Measurements from ENCODE around the gene C16orf89. TPM values are rescaled to one million over a fixed set of nuclear protein-coding genes. Genes with fewer than 3 reads are reported as not detected.

Gene C16orf89
- total RNA-seq, 2 experiments from 2014 or later = not detected

- CTCF ChIA-PET = no interaction called here
- Histone ChIP-seq H3K36me3 (ENCODE audit: insufficient read depth, low read length) (no peaks in the 10 kb centered on the region), H3K4me3 (ENCODE audit: low read length) (no peak overlapping the region), H3K27ac (ENCODE audit: low read depth in 1 of 2, low read length in 2 of 2) (no peak overlapping the region), H3K9me3 (ENCODE audit: control insufficient read depth in 1 of 2, insufficient read depth in 1 of 2, low read length in 2 of 2) (no peaks in the 10 kb centered on the region), H3K27me3 (ENCODE audit: control insufficient read depth in 1 of 2, insufficient read depth in 2 of 2, low read length in 2 of 2) (peaks cover 0 to 6% of the 10 kb centered on the region in 2 experiments), H3K4me1 (ENCODE audit: insufficient read depth, low read length) (no peaks in the 10 kb centered on the region)
- no peaks in the 10 kb centered on the region for H3K9me3 Mint-ChIP-seq
- no peak for DNase-seq
- peaks cover 32% of the 10 kb centered on the region for H3K27me3 Mint-ChIP-seq
- no peak overlapping the region for H3K27ac Mint-ChIP-seq
- no peak for ATAC-seq (ENCODE audit: poor library complexity)
- H3K4me3 Mint-ChIP-seq = no peak overlapping the region
- H3K4me1 Mint-ChIP-seq (ENCODE audit: low read depth) = no peaks in the 10 kb centered on the region
- POLR2A ChIA-PET = no interaction called here
- no peaks in the 10 kb centered on the region for H3K36me3 Mint-ChIP-seq (ENCODE audit: low read depth)
- TF ChIP-seq, protein P1, sequence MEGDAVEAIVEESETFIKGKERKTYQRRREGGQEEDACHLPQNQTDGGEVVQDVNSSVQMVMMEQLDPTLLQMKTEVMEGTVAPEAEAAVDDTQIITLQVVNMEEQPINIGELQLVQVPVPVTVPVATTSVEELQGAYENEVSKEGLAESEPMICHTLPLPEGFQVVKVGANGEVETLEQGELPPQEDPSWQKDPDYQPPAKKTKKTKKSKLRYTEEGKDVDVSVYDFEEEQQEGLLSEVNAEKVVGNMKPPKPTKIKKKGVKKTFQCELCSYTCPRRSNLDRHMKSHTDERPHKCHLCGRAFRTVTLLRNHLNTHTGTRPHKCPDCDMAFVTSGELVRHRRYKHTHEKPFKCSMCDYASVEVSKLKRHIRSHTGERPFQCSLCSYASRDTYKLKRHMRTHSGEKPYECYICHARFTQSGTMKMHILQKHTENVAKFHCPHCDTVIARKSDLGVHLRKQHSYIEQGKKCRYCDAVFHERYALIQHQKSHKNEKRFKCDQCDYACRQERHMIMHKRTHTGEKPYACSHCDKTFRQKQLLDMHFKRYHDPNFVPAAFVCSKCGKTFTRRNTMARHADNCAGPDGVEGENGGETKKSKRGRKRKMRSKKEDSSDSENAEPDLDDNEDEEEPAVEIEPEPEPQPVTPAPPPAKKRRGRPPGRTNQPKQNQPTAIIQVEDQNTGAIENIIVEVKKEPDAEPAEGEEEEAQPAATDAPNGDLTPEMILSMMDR (IDR thresholded peaks at IDR 0.05) = no peak
- intact Hi-C loops (cut with DNase I, micrococcal nuclease) = no loop called here
These were observed 59.8 kb downstream of the C16orf89 start for GRCh38 chr16:5005916-5006315.

GRCh38 chr16:5004311-5004710 lies 61.4 kb downstream of the C16orf89 start:
- DNase-seq (no peak), ATAC-seq (ENCODE audit: poor library complexity) (no peak)
- Histone ChIP-seq H3K36me3 (ENCODE audit: insufficient read depth, low read length) (no peaks in the 10 kb centered on the region), H3K9me3 (ENCODE audit: control insufficient read depth in 1 of 2, insufficient read depth in 1 of 2, low read length in 2 of 2) (no peaks in the 10 kb centered on the region), H3K4me1 (ENCODE audit: insufficient read depth, low read length) (no peaks in the 10 kb centered on the region), H3K4me3 (ENCODE audit: low read length) (no peak overlapping the region), H3K27me3 (ENCODE audit: control insufficient read depth in 1 of 2, insufficient read depth in 2 of 2, low read length in 2 of 2) (peaks cover 0 to 3% of the 10 kb centered on the region in 2 experiments), H3K27ac (ENCODE audit: low read depth in 1 of 2, low read length in 2 of 2) (no peak overlapping the region)
- no peaks in the 10 kb centered on the region for H3K9me3 Mint-ChIP-seq
- ChIA-PET POLR2A (no interaction called here), CTCF (no interaction called here)
- no peaks in the 10 kb centered on the region for H3K4me1 Mint-ChIP-seq (ENCODE audit: low read depth)
- H3K36me3 Mint-ChIP-seq (ENCODE audit: low read depth) = no peaks in the 10 kb centered on the region
- no peak overlapping the region for H3K4me3 Mint-ChIP-seq
- TF ChIP-seq, protein P1 (IDR thresholded peaks at IDR 0.05) = no peak
- H3K27ac Mint-ChIP-seq = no peak overlapping the region
- intact Hi-C loops (cut with DNase I, micrococcal nuclease) = no loop called here
- H3K27me3 Mint-ChIP-seq = peaks cover 21% of the 10 kb centered on the region

- no peak for DNase-seq
These were observed 61.9 kb downstream of the C16orf89 start for GRCh38 chr16:5003828-5004227.

More at GRCh38 chr16:5003828-5004227, 61.9 kb downstream of the C16orf89 start:
- ChIA-PET POLR2A (no interaction called here), CTCF (no interaction called here)
- H3K9me3 ChIP-seq (ENCODE audit: control insufficient read depth in 1 of 2, insufficient read depth in 1 of 2, low read length in 2 of 2) = no peaks in the 10 kb centered on the region
- no peaks in the 10 kb centered on the region for H3K36me3 ChIP-seq (ENCODE audit: insufficient read depth, low read length)
- H3K4me1 Mint-ChIP-seq (ENCODE audit: low read depth) = no peaks in the 10 kb centered on the region
- no peaks in the 10 kb centered on the region for H3K36me3 Mint-ChIP-seq (ENCODE audit: low read depth)
- H3K9me3 Mint-ChIP-seq = no peaks in the 10 kb centered on the region
- H3K27ac ChIP-seq (ENCODE audit: low read depth in 1 of 2, low read length in 2 of 2) = no peak overlapping the region
- H3K4me3 Mint-ChIP-seq = no peak overlapping the region
- no peak overlapping the region for H3K27ac Mint-ChIP-seq
- TF ChIP-seq, protein P1 (IDR thresholded peaks at IDR 0.05) = no peak
- intact Hi-C loops (cut with DNase I, micrococcal nuclease) = no loop called here
- no peak overlapping the region for H3K4me3 ChIP-seq (ENCODE audit: low read length)
- H3K27me3 Mint-ChIP-seq = peaks cover 19% of the 10 kb centered on the region
- no peaks in the 10 kb centered on the region for H3K4me1 ChIP-seq (ENCODE audit: insufficient read depth, low read length)
- no peak for ATAC-seq (ENCODE audit: poor library complexity)
- H3K27me3 ChIP-seq (ENCODE audit: control insufficient read depth in 1 of 2, insufficient read depth in 2 of 2, low read length in 2 of 2) = peaks cover 0 to 3% of the 10 kb centered on the region in 2 experiments
